SW480 (cell line): ENCODE results near the gene TMEM165.

Experiments used
- DNase-seq: peaks from one replicate; pipeline ENCODE4 v3.0.0-alpha.2; 2016; ENCODE audit warnings: low spot score

TMEM165 gene

DNA sequence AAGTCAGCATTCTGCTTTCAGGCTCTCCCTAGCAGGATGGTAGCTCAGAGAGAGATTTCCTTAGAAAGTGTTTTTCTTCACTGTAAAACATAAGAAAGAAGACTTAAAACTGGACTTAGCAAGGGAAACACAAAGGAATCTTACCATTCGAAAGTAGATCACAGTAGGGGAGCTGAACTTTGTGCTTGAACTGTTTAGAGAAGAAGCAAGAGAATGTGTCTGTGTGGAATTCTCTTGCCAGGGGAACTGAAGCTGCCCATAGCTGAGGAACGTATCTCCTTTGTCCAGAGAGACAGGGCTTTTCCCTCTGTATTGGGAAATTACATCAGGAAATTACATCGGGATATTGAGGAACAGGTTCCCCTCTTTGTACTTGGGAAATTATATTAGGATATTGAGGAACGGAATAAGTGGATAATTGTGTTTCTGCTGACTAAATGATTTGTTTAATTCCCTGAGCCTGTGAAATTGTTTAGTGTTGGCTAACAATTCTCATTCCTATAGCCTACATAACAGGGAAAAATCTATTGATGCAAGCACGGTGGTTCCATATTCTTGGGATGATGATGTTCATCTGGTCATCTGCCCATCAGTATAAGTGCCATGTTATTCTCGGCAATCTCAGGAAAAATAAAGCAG lies 28.6 kb upstream of the TMEM165 start:
- DNase-seq = no peak

- DNase-seq = no peak
Observed at GRCh38 chr4:55369968-55370367, 25.8 kb upstream of the TMEM165 start.

- DNase-seq = no peak
Observed at GRCh38 chr4:55372259-55372658, 23.5 kb upstream of the TMEM165 start.

DNA sequence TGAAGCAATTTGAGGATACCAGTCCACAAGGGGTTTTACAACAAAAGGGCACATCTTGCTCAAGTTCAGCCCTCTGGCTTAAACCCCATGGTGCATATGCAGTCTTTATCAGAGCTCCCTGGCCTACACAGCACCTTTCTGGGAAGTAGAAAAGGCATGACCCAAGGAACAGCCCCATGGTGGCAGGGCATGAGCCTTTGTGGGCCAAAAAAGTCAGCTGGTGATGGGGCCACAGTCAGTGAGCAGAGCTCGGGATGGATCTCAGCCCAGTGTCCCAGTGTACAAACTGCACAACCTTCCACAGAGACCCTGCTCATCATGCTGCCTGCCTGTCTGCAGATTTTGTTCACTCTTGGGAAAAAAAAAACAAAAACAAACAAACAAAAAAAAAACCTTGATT lies 22.3 kb upstream of the TMEM165 start:
- no peak for DNase-seq

DNA sequence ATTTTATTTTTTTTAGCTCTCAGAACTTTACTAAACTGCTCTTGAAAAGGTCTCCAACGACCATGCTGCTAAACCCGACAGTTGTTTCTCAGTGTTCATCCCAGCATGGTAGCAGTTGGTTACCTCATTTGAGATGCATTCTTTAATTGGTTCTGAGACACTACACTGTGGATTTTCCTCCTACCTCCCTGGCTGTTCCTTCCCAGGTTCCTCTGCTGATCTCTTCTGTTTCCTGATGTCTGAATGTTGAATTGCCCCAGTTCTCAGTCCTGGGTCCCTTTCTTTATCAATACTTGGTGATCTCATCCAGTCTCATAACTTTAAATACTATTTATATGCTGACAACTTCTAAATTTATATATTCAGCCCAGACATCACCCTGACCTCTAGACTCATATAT lies 19.1 kb upstream of the TMEM165 start:
- no peak for DNase-seq

- peak; percentile 18 for DNase-seq
Observed at GRCh38 chr4:55378617-55379467, 16.9 kb upstream of the TMEM165 start.

DNA sequence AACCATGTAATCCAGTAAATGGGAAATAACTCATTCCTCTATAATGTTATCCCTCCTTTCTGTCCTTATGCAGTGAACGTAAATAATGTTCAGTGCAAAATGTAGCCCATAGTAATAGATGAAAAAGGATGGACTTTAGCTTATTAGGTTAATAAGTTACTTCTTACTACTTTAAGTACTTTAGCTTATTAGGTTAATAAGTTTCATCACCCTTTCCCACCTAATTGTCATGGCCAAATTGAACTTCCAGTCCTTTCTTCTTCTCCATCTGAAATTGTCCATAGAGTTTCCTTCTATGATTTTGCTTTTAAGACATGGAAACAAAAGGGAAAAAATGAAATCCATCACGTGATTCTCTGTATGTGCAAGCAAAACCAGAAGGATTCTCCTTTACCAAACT lies 15.2 kb upstream of the TMEM165 start:
- DNase-seq = no peak

GRCh38 chr4:55381502-55381901 lies 14.3 kb upstream of the TMEM165 start:
- no peak for DNase-seq

DNA sequence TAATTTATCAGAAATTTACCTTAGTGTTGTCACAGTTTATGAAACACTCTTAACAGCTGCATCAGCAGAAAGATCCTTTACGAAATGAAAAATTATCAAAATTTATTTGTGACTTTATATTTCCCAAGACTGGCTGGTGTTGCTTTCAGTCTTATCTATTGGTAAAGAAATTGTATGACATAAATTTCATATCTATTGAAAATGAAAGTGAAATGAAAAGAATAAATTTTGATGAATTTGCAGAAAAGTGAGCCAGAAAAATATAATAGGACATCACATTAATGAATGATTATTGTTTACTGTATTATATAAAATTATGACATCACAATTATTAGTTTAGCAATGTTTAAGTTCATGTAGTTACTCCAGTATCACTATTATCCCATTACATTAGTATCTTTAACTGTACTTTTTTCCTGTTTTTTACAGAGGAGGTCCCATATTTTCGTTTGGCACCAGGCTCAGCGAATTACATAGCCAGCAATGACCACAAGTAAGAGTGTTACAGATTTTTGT lies 13.2 kb upstream of the TMEM165 start:
- DNase-seq = no peak

- no peak for DNase-seq
Observed at GRCh38 chr4:55385201-55385649, 10.5 kb upstream of the TMEM165 start.

GRCh38 chr4:55386073-55386472 lies 9.7 kb upstream of the TMEM165 start:
- peak; percentile 32 for DNase-seq

DNA sequence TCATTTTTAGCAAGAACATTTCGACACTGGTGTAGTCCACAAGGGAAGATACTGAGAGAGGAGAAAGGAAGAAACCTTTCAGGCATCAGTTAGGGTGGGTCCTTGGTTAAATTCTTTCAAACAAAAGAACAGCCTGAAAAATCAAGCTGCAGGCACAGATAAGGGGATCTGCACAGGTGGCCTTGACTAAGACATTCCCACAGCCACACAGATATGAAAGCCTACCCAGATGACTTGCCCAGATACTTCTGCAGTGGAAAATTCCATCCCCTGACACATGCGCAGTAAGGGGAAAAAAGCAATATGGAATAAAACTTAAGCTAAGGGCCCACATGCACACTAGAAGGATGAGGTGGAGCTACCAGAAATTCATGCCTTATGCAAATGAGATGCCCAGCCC lies 8.9 kb upstream of the TMEM165 start:
- DNase-seq = no peak

GRCh38 chr4:55393461-55394320 lies 2.1 kb upstream of the TMEM165 start:
- no peak for DNase-seq

DNA sequence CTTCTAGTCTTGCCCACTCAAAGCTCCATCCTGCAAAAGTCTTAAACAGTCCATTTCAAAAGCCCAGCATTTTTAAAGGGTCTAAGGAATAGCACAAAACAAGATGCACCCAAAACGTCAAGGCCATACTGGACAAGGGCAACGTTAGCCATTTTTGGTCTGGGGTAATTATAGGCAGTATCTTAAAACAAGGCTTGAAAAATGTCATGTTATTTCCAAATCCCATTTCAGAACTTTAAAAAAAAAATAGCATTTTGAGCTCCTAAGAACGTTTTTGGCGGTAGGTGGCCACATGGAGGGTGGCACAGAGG lies 584 bp upstream of the TMEM165 start:
- DNase-seq = no peak

DNA sequence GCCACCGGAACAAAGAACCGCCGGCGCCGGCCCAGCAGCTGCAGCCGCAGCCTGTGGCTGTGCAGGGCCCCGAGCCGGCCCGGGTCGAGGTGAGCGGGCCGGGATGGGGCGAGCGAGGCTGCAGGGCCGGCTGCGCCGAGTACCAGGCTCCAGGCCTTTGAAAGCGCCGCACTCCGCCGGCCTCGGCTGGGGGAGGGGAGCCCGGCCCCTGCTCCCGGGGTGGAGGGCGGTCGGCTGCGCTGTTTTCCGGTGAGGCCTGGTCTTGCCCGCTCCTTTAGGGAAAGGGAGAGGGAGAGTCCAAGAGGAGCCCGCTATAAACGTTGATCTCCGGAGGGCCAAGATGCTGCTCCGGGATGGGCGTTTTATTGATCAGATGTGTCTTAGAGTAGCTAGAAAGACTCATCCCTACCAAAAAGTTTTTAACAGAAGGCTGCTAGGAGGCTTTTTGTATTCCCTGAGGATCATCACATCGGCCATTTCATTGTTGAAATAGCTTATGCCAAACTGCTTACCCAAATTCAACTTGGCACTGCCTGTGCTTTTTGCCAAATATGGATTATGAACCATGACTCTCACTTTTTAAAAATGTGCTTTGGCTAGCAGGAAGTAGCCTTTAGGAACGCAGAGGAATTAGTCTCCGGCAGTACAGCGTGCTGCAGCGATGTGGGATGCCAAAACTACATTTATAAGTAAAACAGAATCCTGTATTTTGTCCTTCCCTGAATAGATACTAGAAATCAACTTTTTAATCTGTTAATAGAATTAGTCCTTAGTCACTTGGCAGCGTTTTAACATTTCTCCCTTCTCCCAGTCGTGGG lies 760 bp downstream of the TMEM165 start:
- peak; percentile 25 for DNase-seq

DNA sequence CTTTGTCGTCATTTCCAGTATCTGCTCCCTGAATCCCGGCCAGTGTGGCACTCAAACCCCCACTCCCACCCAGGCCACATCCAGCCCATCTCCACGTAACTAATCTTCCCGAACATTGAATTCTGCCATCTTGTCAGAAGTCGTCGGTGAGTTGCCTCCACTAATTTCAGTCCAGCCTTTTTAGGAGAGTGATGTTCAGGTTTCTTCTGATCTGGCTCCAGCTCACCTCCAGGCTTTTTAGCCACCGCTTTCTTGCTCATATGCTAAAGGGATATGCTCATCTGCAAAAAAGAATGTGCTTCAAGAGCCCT lies 1.3 kb downstream of the TMEM165 start:
- no peak for DNase-seq

- no peak for DNase-seq
Observed at GRCh38 chr4:55397520-55398321, 2.0 kb downstream of the TMEM165 start.

DNA sequence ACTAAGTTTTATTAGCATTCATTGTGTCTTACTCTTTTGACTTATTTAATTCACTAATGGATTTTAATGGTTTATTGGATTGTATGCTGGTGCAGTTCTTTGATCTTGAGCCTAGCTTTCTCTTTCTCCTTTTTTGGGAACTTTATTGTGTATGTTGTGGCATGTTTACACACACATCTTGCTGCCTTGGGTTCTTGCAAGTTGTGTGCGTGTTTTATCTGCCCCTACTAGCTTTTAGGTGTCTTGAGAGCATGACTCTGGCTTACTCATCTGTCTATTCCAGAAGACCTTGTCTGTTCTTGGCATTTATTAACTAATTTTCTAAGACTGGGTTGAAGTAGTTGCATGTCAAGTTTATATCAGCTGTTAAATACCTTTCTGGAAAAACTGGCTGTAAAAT lies 2.7 kb downstream of the TMEM165 start:
- DNase-seq = no peak

GRCh38 chr4:55398966-55399365 lies 3.2 kb downstream of the TMEM165 start:
- no peak for DNase-seq

GRCh38 chr4:55399581-55399980 lies 3.8 kb downstream of the TMEM165 start:
- DNase-seq = no peak

- DNase-seq = no peak
Observed at GRCh38 chr4:55405073-55405472, 9.3 kb downstream of the TMEM165 start.
